ENCODE measurements around the gene TUT7.
"Not testable (repeated sequence)": the region's sequence is repeated elsewhere in the genome, so short reads cannot be mapped to it uniquely, and the experiment has no call there.

Gene TUT7

DNA sequence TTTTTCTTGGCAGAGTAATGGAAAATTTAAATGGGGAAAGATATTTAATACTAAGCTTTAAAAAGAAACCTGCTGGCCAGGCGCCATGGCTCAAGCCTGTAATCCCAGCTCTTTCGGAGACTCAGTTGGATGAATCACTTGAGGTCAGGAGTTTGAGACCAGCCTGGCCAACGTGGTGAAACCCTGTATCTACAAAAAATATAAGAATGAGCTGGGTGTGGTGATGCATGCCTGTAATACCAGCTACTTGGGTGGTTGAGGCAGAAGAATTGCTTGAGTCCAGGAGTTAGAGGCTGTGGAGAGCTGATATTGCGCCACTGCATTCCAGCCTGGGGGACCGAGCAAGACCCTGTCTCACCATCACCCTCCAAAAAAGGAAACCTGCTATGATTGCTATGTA is 32.8 kb downstream of the TUT7 start:
- H3K36me3 ChIP-seq (ENCODE audit: insufficient read depth, insufficient read length, low read length), result peaks cover 88% of the 10 kb centered on the region
- no peak for DNase-seq (ENCODE audit: low read depth, low spot score)
- H3K9ac ChIP-seq (ENCODE audit: insufficient read length, low read depth), result no peak overlapping the region
- TF ChIP-seq ZNF274 (IDR thresholded peaks at IDR 0.05; ENCODE audit: low read depth, low read length), result no peak
- TF ChIP-seq YY1 (IDR thresholded peaks at IDR 0.05; ENCODE audit: insufficient read depth, insufficient read length), result no peak
- no peak for TF ChIP-seq SUZ12 (IDR thresholded peaks at IDR 0.05; ENCODE audit: extremely low read depth, insufficient read depth, insufficient read length)
- no peaks in the 10 kb centered on the region; the same call in 1 of the 2 replicates for H3K9me3 ChIP-seq (ENCODE audit: insufficient read depth, low read length)
- H3K4me3 ChIP-seq (ENCODE audit: insufficient read length, low read depth), result no peak overlapping the region
- no peaks in the 10 kb centered on the region for H3K4me1 ChIP-seq (ENCODE audit: insufficient read depth, insufficient read length)
- no peaks in the 10 kb centered on the region for H3K27me3 ChIP-seq (ENCODE audit: insufficient read depth, insufficient read length)

DNA sequence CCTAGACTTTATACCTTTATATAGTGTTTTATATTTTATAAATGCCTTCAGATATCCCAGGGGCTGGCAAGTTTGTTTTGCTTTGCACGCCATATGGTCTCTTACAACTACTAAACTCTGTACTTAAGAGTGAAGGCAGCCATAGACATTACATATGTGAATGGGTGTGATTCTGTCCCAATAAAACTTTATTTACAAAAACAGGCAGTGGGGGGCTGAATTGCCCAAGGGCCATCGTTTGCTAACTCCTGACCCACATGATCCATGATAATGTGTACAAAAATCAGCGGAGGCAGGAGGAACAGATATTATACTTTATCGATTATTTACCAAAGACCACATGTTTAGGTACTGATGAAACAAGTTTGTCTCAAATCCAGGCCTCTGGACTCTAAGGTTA is 36.0 kb downstream of the TUT7 start:
- Histone ChIP-seq H3K27me3 (ENCODE audit: insufficient read depth, insufficient read length) (no peaks in the 10 kb centered on the region), H3K36me3 (ENCODE audit: insufficient read depth, insufficient read length, low read length) (peaks cover 89% of the 10 kb centered on the region), H3K4me3 (ENCODE audit: insufficient read length, low read depth) (no peak overlapping the region), H3K9ac (ENCODE audit: insufficient read length, low read depth) (no peak overlapping the region), H3K9me3 (ENCODE audit: insufficient read depth, low read length) (peaks cover 3% of the 10 kb centered on the region; the same call in 1 of the 2 replicates), H3K4me1 (ENCODE audit: insufficient read depth, insufficient read length) (no peaks in the 10 kb centered on the region)
- TF ChIP-seq YY1 (IDR thresholded peaks at IDR 0.05; ENCODE audit: insufficient read depth, insufficient read length) (no peak), ZNF274 (IDR thresholded peaks at IDR 0.05; ENCODE audit: low read depth, low read length) (no peak), SUZ12 (IDR thresholded peaks at IDR 0.05; ENCODE audit: extremely low read depth, insufficient read depth, insufficient read length) (no peak)
- no peak for DNase-seq (ENCODE audit: low read depth, low spot score)

DNA sequence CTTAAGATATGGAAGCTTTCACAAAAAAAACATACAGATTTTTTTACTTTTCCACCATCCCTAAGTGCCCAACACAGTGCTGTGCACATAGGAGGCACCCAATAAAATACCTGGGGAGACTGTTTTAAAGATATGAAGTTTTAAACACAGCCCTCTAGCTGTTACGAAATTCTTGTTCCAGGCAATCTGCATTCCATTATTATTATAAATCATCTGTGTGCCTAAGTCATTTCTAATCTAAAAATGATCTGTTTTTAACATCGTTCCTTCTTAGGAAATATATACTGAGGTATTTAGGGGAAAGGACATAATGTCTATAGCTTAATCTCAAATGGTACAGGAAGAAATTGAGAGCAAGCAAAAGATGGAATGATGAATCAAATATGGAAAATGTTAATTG is 39.1 kb downstream of the TUT7 start:
- Histone ChIP-seq H3K4me1 (ENCODE audit: insufficient read depth, insufficient read length) (no peaks in the 10 kb centered on the region), H3K27me3 (ENCODE audit: insufficient read depth, insufficient read length) (no peaks in the 10 kb centered on the region), H3K36me3 (ENCODE audit: insufficient read depth, insufficient read length, low read length) (peaks cover 77% of the 10 kb centered on the region), H3K9ac (ENCODE audit: insufficient read length, low read depth) (no peak overlapping the region), H3K4me3 (ENCODE audit: insufficient read length, low read depth) (no peak overlapping the region), H3K9me3 (ENCODE audit: insufficient read depth, low read length) (peaks cover 12% of the 10 kb centered on the region; the same call in 1 of the 2 replicates)
- TF ChIP-seq ZNF274 (IDR thresholded peaks at IDR 0.05; ENCODE audit: low read depth, low read length) (no peak), SUZ12 (IDR thresholded peaks at IDR 0.05; ENCODE audit: extremely low read depth, insufficient read depth, insufficient read length) (no peak), YY1 (IDR thresholded peaks at IDR 0.05; ENCODE audit: insufficient read depth, insufficient read length) (no peak)
- DNase-seq (ENCODE audit: low read depth, low spot score), result no peak

DNA sequence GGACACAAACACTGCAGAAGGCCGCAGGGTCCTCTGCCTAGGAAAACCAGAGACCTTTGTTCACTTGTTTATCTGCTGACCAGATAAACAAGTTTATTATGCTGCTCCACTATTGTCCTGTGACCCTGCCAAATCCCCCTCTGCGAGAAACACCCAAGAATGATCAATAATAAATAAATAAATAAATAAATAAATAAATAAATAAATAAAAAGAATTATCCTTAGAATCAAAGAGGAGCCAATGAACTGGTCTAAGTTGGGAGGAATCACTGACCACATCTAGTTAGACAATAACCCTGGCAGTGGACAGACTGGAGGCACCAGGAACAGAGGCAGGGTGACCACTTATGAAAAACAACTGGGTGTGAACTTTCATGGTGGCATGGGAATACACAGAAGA is 41.3 kb downstream of the TUT7 start:
- Histone ChIP-seq H3K36me3 (ENCODE audit: insufficient read depth, insufficient read length, low read length) (peaks cover 78% of the 10 kb centered on the region), H3K9me3 (ENCODE audit: insufficient read depth, low read length) (peaks cover 12% of the 10 kb centered on the region; the same call in 1 of the 2 replicates)
- not testable (repeated sequence) for H3K9ac ChIP-seq (ENCODE audit: insufficient read length, low read depth); H3K4me1 ChIP-seq (ENCODE audit: insufficient read depth, insufficient read length); H3K27me3 ChIP-seq (ENCODE audit: insufficient read depth, insufficient read length); H3K4me3 ChIP-seq (ENCODE audit: insufficient read length, low read depth); DNase-seq (ENCODE audit: low read depth, low spot score)

DNA sequence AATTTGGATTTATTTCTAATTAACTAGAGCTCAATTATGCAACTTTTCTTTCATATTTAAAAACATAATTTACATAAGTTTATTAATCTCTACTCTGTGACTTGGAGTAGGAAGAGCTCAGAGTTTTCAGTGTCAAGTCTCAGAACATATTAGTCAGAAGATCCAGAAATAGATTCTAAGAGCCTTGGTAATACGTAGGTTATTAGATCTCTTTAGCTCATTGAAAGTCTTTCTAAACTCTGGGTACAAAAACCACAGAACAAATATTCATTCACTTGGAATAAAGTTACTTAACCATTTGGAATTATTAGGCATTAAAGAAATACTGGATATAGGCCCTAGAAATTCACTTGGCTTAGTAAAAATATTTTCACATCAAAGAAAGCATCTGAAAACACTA is 45.5 kb downstream of the TUT7 start:
- Histone ChIP-seq H3K4me1 (ENCODE audit: insufficient read depth, insufficient read length) (no peaks in the 10 kb centered on the region), H3K9me3 (ENCODE audit: insufficient read depth, low read length) (peaks cover 8% of the 10 kb centered on the region; the same call in 1 of the 2 replicates), H3K4me3 (ENCODE audit: insufficient read length, low read depth) (no peak overlapping the region), H3K9ac (ENCODE audit: insufficient read length, low read depth) (no peak overlapping the region), H3K36me3 (ENCODE audit: insufficient read depth, insufficient read length, low read length) (peaks cover 67% of the 10 kb centered on the region), H3K27me3 (ENCODE audit: insufficient read depth, insufficient read length) (no peaks in the 10 kb centered on the region)
- TF ChIP-seq ZNF274 (IDR thresholded peaks at IDR 0.05; ENCODE audit: low read depth, low read length) (no peak), YY1 (IDR thresholded peaks at IDR 0.05; ENCODE audit: insufficient read depth, insufficient read length) (no peak), SUZ12 (IDR thresholded peaks at IDR 0.05; ENCODE audit: extremely low read depth, insufficient read depth, insufficient read length) (no peak)
- no peak for DNase-seq (ENCODE audit: low read depth, low spot score)

DNA sequence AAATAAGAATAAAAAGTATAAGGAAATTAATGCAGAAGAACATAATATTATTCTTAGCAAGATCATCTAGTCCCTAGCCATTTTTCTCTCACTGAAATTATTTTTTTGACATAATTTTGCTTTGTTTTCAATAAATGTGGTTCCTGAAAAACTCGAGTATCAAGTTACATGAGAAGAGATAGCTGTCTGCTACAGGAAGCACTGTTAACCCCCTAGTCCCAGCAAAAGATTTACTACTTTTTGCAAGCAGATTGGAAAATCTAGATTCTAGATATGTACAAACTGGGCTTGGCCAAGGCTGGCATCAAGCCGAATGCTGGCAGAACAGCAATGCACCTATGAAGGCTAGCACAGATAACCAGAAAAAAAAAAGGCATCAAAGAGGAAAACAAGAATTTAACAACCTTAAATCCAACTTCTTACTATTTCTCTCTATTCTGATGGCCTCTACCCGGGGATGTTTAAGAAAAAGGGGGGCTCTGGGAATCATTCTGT is 49.9 kb downstream of the TUT7 start:
- Histone ChIP-seq H3K27me3 (ENCODE audit: insufficient read depth, insufficient read length) (no peaks in the 10 kb centered on the region), H3K4me1 (ENCODE audit: insufficient read depth, insufficient read length) (no peaks in the 10 kb centered on the region), H3K36me3 (ENCODE audit: insufficient read depth, insufficient read length, low read length) (peaks cover 66% of the 10 kb centered on the region), H3K9ac (ENCODE audit: insufficient read length, low read depth) (no peak overlapping the region), H3K9me3 (ENCODE audit: insufficient read depth, low read length) (no peaks in the 10 kb centered on the region), H3K4me3 (ENCODE audit: insufficient read length, low read depth) (no peak overlapping the region)
- TF ChIP-seq ZNF274 (IDR thresholded peaks at IDR 0.05; ENCODE audit: low read depth, low read length) (no peak), SUZ12 (IDR thresholded peaks at IDR 0.05; ENCODE audit: extremely low read depth, insufficient read depth, insufficient read length) (no peak), YY1 (IDR thresholded peaks at IDR 0.05; ENCODE audit: insufficient read depth, insufficient read length) (no peak)
- no peak for DNase-seq (ENCODE audit: low read depth, low spot score)

DNA sequence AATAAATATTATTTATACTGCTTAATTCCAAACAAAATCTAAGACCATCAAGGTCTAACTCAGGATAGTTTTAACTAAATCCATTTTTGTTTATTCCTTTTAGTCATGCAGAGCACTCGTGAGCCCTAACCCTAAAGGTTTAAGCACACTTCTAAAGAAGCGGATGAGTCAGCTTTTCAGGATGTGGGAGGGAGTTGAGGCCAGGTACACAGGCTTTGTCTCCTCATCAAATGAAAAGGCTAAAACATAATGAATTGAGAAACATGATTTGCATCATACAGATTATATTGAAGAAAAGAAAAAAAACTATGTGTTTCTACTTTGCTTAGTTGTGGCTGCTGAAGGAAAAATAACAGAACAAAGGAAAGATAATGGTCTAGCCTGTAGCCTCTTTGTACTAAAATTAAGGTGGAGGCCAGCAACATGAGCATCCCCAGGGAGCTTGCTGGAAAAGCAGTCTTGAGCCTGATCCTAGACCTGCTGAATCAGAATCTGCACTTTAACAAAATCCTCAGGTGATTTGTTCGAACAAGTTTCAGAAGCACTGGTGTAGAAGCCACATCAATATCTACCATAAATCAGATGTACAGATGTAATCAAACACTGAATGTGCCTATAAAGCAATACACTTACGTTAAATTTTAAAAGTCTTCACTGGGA is 50.8 kb downstream of the TUT7 start:
- Histone ChIP-seq H3K4me3 (ENCODE audit: insufficient read length, low read depth) (no peak overlapping the region), H3K27me3 (ENCODE audit: insufficient read depth, insufficient read length) (no peaks in the 10 kb centered on the region), H3K36me3 (ENCODE audit: insufficient read depth, insufficient read length, low read length) (peaks cover 67% of the 10 kb centered on the region), H3K9ac (ENCODE audit: insufficient read length, low read depth) (no peak overlapping the region), H3K9me3 (ENCODE audit: insufficient read depth, low read length) (no peaks in the 10 kb centered on the region), H3K4me1 (ENCODE audit: insufficient read depth, insufficient read length) (no peaks in the 10 kb centered on the region)
- DNase-seq (ENCODE audit: low read depth, low spot score), result peak; percentile 46
- TF ChIP-seq ZNF274 (IDR thresholded peaks at IDR 0.05; ENCODE audit: low read depth, low read length) (no peak), SUZ12 (IDR thresholded peaks at IDR 0.05; ENCODE audit: extremely low read depth, insufficient read depth, insufficient read length) (no peak), YY1 (IDR thresholded peaks at IDR 0.05; ENCODE audit: insufficient read depth, insufficient read length) (no peak)
